ELR (cell line): ENCODE results near the gene FAM89B.
A peak's percentile ranks its signal among the peaks of the same experiment; 100 is the strongest.

Source experiments
- DNase-seq: peaks from one replicate; pipeline ENCODE4 v3.0.0-alpha.2; 2015; ENCODE audit warnings: low read depth

Gene FAM89B

GRCh38 chr11:65573391-65574079 is 1.2 kb downstream of the FAM89B start:
- no peak for DNase-seq

GRCh38 chr11:65574109-65574810 is 1.9 kb downstream of the FAM89B start:
- DNase-seq = peak; percentile 97

- peak; percentile 39 for DNase-seq
These were observed 2.7 kb downstream of the FAM89B start for GRCh38 chr11:65574811-65575567.

GRCh38 chr11:65575568-65576231 is 3.4 kb downstream of the FAM89B start, which contains the start of gene EHBP1L1:
Gene EHBP1L1 (plus strand): TSS chr11:65576053. CDS start chr11:65576303, 250 bp downstream.
- DNase-seq = peak; percentile 66

GRCh38 chr11:65576232-65576866 is 4.0 kb downstream of the FAM89B start:
- DNase-seq = no peak

GRCh38 chr11:65576867-65577755 is 4.8 kb downstream of the FAM89B start:
- peak; percentile 87 for DNase-seq

- no peak for DNase-seq
These were observed 5.4 kb downstream of the FAM89B start for GRCh38 chr11:65577756-65578109.

GRCh38 chr11:65578134-65578533 is 5.8 kb downstream of the FAM89B start:
- DNase-seq = no peak

- DNase-seq = no peak
These were observed 6.3 kb downstream of the FAM89B start for GRCh38 chr11:65578667-65579066.

- no peak for DNase-seq
These were observed 7.0 kb downstream of the FAM89B start for GRCh38 chr11:65579291-65579690.

- no peak for DNase-seq
These were observed 7.8 kb downstream of the FAM89B start for GRCh38 chr11:65580031-65580692.

- DNase-seq = no peak
These were observed 8.4 kb downstream of the FAM89B start for GRCh38 chr11:65580756-65581155.

- DNase-seq = no peak
These were observed 9.6 kb downstream of the FAM89B start for GRCh38 chr11:65581928-65582327.

GRCh38 chr11:65583589-65583988 is 11.3 kb downstream of the FAM89B start:
- DNase-seq = no peak

GRCh38 chr11:65584106-65584505 is 11.8 kb downstream of the FAM89B start:
- no peak for DNase-seq

GRCh38 chr11:65584723-65585171 is 12.4 kb downstream of the FAM89B start:
- DNase-seq = no peak

- DNase-seq = no peak
These were observed 13.3 kb downstream of the FAM89B start for GRCh38 chr11:65585396-65586246.

- no peak for DNase-seq
These were observed 13.9 kb downstream of the FAM89B start for GRCh38 chr11:65586247-65586630.

- no peak for DNase-seq
These were observed 14.3 kb downstream of the FAM89B start for GRCh38 chr11:65586676-65587075.
